HG02885 (cell line): ENCODE measurements around the gene PNPLA7.
"Not testable (repeated sequence)": the region's sequence is repeated elsewhere in the genome, so short reads cannot be mapped to it uniquely, and the experiment has no call there.

ENCODE experiments used
- ATAC-seq: cut with Tn5 transposase; IDR thresholded peaks from one replicate; pipeline ENCODE4 v1.9.1; 2021; ENCODE audit warnings: mild to moderate bottlenecking; ENCODE audit not compliant: unreplicated experiment, poor library complexity

PNPLA7 gene

DNA sequence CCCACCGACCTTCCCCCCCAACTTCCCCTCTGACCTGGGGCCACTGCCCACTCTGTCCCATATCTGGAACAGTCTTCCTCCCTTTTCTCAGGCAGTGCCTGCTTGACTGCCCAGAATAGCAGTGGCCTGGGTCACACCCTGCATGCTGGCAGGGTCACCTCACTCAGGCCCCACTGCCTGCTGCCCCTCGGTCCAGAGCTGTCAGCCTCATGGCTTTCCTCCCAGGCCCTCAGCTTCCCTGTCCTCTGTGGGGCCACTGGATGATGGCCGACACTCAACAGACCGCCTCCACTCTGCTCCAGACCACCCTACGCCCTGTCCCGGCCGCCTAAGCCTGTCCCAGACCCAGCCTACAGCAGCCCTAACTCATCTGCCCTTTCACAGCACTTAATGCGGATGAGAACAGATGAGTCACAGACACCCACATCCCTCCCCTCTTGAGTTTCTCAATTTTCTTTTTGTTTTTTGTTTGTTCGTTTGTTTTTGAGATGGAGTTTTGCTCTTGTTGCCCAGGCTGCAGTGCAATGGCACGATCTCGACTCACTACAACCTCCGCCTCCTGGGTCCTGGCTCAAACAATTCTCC lies 5.9 kb downstream of the PNPLA7 start:
- ATAC-seq: no peak

DNA sequence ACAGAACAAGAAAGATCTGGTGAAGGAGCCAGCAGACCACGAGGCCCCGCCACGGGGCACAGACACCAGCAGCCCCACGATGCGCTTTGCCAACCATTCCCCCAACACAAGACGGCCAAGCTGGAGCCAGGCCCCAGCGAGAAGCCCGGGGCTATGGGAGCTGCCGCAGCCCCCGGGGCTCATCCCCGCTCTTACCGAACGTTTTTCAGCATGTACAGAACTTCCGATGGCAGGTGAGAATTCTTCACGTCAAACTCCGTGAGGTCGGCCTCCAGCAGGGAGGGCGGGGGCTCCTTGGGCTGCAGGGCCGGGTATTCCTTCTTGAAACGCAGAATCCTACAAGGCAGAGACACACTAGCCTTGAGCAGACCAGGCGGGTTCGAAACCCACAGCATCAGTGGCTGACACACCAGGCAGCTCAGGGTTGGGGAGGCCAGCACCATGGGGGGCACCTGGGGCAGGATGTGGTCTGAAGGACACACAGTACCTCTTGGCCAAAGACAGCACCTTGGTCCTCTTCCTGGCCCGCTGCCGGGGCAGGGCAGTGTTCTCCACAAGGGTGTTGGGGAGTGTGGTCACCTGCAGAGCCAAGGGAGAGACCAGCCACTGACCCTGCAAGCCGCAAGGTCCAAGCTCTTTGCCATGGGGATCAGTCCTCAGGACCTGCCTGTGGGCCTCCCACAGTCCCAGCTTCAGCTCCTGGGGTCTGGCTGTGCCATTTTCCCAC lies 6.8 kb downstream of the PNPLA7 start:
- no peak for ATAC-seq

DNA sequence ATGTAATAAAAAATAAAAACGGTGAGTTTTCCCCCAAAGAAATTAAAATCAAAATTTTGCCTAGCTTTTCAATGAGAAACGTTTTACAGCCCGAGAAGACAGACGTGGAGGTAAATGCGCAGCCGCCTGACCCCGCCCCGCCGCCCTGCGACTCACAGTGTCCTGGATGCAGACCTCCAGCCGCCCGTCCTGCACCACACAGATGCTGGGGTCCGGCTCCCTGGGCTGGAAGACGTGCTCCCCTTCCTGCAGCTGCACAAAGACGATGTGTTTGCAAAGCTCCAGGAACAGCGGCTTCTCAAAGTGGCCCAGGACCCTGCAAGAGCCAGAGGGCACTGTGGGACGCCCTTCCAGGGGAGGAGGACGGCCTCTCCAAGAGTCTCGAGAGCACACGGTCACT lies 7.7 kb downstream of the PNPLA7 start:
- ATAC-seq: no peak

DNA sequence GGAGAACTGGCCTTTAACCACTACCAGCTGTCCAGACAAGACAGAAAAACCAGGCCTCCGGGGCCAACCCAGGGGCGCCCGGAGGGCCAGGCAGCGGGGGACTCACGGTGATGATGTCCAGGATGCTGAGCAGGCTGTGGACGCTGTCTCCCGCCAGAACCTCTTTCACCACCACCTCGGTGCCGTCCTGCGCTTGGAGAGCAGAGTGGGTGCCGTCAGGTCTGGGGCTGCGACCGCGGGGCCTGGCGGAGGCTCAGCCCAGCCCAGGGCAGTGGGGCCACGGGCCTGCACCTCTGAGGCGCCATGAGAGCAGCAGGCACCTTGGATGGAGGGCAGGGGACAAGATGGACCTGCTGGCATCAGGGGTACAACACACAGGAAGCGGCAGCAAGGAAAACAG lies 9.7 kb downstream of the PNPLA7 start:
- ATAC-seq: no peak

DNA sequence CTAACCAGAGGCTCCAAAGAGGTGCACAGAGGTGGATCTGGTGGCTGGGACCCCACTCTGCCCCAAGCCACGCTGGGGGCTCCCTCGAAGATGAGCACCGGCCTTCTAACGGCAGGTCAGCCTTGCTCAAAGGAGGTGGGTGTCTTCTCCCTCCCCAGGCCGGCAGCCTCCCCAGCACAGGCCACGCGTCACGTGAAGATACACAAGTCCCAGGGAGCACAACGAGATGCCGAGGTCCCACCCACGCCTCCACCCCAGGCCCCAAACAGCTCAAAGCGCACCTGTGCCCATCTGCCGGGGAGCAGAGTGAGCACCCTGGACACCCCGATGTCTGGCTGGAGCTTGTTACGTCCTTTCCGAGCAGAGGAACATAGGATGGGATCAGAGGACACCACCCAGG lies 12.1 kb downstream of the PNPLA7 start:
- no peak for ATAC-seq

DNA sequence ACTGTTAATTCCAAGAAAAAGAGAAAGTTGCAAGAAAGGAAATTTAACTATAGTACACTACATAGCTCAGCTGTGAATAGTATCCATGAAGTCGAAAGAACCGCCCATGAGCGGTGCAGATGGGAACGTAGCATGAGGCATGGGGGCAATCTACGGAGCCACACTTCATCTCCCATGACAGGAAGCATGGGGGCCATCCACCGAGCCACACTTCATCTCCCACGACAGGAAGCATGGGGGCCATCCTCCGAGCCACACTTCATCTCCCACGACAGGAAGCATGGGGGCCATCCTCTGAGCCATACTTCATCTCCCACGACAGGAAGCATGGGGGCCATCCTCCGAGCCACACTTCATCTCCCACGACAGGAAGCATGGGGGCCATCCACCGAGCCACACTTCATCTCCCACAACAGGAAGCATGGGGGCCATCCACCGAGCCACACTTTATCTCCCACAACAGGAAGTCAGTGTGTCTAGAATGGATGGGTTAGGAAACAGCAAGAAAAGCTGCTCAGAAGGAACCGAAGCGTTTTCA lies 13.5 kb downstream of the PNPLA7 start:
- not testable (repeated sequence) for ATAC-seq

DNA sequence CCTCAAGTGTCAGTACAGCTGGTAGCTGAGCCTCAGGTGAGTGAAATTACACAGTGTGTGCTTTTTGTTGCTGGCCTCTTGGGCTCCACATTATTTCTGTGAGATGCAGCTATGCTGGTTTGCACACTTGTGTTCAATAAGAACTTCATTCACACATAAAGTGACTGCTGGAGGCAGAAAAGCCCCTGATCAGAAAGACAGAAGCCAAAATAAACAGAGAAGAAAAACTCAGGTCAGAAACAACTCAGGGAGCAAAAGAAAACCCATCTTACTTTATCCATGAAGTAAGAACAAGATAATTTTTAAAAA lies 15.1 kb downstream of the PNPLA7 start:
- no peak for ATAC-seq

DNA sequence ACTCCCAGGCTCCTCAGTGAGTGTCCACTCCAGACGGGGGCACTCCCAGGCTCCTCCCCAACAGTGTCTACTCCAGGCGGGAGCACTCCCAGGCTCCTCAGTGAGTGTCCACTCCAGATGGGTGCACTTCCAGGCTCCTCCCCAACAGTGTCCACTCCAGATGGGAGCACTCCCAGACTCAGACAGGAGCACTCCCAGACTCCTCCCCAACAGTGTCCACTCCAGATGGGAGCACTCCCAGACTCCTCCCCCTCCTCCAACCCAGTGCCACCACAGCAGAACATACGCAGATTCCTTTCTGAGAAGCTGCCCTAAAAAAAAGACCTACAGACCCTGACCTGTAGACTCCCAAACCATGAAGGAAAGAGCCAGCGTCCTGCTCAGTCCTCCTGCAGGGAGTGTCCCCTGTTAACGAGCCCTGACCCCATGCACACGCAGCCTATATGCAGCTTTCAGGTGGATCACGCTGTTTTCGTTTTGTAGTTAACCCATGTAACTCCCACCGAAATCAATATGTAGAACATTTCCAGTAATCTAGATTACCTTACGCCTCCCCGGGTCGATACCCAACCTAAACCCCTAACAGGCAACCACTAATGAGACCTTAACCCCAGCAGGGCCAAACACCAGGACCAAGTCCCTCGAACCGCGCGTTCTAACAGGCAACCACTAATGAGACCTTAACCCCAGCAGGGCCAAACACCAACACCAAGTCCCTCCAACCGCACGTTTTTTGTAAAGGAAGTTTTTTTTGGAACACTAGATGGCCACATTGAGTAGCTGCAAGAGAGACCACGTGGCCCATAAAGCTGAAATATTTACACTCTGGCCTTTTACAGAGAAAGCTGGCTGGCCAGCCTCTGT lies 15.7 kb downstream of the PNPLA7 start:
- no peak for ATAC-seq

DNA sequence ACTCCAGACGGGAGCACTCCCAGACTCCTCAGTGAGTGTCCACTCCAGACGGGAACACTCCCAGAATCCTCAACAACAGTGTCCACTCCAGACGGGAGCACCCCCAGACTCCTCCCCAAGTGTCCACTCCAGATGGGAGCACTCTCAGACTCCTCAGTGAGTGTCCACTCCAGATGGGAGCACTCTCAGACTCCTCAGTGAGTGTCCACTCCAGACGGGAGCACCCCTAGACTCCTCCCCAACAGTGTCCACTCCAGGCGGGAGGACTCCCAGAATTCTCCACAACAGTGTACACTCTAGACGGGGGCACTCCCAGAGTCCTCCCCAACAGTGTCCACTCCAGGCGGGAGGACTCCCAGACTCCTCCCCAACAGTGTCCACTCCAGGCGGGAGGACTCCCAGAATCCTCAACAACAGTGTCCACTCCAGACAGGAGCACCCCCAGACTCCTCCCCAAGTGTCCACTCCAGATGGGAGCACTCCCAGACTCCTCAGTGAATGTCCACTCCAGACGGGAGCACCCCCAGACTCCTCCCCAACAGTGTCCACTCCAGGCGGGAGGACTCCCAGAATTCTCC lies 17.2 kb downstream of the PNPLA7 start:
- ATAC-seq: not testable (repeated sequence)

DNA sequence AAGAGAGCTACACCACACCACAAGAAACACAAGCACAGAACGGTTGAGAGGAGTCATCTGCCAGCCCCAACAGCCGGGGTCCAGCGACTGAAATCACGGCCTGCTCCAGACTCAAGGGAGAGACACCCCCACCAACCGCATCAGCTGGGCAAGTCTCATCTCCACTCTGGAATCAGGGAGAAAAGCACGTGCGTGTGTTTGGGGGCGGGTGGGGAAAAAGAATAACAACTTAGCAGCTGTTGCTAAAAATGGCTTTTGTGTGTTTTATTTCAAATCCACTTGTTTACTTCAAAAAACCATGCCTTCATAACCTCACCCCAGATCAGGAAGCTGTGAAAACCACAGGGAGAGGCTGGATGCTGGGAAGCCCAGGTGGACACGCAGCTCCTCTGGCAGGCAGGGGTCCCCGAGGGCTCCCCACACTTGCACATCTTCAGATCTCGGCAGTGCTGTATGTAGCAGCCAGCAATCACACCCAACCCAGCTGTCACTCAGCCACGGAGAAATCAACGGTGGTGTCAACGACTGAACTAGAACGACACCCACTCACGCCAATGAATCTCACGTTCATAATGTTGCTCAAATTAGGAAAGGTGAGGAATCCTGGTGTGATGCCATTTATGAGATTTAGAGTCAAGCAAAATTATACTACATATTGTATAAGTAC lies 19.0 kb downstream of the PNPLA7 start:
- ATAC-seq: no peak

DNA sequence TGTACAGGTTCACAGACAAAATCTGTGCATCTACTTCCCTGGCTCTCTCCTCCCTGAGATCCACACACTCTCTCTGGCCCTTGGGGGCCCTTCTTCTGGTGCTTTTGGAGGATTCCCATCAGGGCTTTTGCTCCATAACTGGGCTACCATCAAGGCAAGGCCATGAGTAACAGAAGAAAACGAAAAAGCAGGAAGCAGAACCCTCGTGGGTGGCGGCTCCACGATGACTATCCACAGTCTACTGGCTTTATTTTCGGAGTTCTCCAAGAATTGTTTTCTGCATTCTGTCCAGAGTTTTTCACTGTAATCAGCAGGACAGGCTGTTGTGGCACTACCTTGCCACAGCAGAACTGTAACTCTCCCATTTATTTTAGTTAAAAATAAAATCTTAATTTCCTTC lies 19.9 kb downstream of the PNPLA7 start:
- no peak for ATAC-seq

DNA sequence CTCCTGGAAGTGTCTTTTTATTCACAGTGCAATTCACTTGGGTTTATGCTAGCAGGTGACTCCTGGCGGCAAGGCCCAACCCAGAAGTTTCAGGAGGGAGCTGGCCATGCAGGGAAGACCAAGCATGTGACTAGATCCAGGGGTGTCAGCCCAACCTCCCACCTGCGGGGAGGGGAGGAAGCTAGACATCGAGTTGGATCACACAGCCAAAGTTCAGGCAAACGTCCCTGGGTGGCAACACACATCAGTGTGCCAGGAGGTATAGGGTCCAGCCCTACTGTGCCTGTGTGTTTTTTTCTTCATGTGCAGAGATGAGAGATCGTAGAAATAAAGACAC lies 25.3 kb downstream of the PNPLA7 start:
- no peak for ATAC-seq

DNA sequence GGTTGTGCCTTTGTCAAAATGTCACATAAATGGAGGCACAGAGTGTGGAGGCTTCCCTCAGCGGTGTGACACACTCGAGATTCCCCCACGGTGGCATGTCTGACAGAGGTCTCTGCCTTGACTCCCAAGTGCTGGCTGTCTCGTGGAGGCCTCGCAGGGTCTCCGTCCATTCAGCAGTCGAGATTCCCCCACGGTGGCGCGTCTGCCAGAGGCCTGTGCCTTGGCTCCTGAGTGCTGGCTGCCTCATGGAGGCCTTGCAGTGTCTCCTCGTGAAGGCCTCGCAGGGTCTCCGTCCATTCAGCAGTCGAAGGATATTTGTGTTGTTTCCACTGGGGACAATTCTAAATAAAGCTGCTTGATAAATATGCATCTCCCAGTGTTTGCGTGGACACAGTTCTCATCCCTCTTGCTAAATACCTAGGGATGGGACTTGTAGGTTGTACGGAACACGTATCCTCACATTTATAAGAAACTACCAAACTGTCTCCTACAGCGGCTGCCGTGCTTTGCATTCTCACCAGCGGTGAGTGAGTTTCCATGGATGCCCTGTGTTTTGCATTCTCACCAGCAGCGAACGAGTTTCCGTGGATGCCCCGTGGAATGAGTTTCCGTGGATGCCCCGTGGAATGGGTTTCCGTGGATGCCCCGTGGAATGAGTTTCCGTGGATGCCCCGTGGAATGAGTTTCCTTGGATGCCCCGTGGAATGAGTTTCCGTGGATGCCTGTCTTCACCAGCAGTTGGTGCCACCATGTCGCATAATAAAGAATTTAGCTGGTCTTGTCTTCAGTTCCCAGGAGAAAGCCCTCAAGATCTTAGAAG lies 25.8 kb downstream of the PNPLA7 start:
- no peak for ATAC-seq

DNA sequence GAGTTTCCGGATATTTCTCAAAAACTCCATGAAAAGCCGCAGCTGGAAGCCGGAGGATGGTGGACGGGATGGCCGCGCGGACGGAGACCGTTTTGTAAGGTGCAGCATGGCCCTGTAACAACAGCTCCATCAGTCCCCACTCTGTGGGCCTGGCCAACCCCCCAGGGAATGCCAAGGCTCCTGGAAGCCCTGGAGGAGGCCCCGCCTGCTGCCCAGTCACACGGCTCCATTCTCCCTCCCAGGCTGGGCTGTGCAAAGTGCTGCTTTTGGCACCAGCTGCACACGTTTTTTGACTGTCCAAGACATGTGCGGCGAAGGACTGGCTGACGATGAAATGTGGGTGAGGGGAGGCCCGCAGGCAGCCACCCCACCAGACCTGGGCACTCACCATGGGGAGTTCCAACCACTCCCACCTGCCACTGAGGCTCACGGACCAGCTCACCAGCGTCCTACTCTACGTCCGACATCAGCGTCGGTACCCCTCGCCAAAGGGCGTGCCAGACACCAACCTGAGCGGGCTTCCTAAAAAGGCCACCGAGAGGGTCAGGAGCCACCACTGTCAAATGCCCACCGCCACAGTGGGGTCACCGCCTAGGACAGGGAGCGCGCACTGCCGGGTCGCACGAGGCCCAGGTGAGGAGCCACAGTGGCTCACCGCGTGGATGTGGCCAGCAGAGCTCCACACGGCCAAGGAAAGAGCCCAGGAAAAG lies 27.3 kb downstream of the PNPLA7 start:
- ATAC-seq: no peak

DNA sequence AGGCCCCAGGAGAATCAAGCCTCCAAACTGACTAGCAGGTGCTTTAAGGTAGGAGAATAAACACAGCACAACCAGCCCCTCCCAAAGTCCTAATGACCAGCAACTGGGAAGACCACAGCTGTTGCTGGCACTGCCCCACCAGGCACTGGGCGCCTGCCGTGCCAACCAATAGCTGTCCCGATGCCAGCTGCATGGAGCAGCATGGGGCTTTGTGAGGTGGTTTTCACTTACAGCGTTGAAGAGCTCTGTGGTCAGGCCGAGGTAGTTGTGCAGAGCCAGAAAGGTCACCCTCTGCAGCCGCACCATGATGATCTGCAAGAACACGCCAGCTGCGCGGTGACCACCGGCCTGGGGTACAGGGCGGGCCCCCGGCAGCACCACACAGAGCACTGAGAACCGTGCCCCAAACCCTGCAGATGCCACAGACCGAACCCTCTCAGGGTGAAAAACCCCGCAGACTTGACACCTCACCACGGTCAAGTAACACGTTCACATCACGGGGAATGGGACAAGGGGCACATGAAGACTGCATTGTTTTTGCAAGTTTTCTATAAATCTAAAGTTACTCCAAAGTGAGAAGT lies 28.7 kb downstream of the PNPLA7 start:
- no peak for ATAC-seq

DNA sequence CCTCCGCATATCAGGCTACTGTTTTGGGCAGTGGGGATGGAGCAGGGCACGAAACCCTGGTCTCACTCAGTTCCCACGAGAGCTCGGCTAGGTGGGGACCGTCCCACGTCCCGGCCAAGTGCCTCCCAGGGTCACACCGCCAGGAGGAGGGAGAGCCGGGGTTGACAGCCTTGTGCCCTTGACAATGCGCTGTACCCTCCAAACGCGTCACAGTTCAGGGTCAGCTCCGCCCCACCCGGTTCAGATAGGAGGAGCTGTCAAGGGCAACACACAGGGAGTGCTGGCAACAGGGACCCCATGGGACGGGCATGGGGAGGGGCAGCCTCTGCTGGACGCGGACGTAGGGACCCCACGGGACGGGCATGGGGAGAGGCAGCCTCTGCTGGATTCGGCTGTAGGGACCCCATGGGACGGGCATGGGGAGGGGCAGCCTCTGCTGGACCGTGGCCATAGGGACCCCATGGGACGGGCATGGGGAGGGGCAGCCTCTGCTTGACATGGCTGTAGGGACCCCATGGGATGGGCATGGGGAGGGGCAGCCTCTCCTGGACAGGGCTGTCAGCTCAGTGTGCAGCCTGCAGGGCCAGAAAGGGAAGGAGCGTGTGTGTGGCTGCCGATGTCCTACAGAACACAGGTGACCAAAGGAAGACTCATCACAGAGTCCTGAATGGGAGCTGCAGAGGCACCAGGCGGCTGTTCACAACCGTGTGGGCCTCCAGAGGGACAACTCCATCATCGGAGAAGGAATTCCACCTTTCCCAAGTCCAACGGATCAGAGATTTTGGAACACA lies 29.4 kb downstream of the PNPLA7 start:
- ATAC-seq: no peak

DNA sequence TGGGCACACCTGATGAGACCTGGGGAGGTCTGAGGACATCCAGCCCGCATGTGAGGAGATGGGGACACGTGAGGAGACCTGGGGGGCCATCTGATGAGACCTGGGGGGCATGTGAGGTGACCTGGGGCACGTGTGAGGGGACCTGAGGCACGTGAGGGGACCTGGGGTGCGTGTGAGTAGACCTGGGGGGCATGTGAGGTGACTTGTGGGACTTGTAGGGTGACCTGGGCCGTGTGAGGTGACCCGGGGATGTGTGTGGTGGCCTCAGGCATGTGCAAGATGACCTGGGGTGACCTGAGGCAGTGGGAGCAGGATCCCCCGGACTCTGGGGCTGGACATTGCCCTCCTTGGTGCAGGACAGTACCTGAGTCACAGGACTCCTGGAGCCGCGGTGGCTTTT lies 30.6 kb downstream of the PNPLA7 start:
- ATAC-seq: no peak
